HepG2 (cell line): ENCODE measurements around the gene RNF208. TPM values are rescaled to one million over a fixed set of nuclear protein-coding genes. Genes with fewer than 3 reads are reported as not detected.

Experiments used
- ATAC-seq: fragments of 200-7000 bp; cut with Tn5 transposase; 3 replicates; pipeline ENCODE4 v1.9.1; 2020; ENCODE audit warnings: mild to moderate bottlenecking, moderate library complexity
- BruUV-seq: library from RNA; stranded (reverse); fragments of 400-500 nt; replicated peaks from 2 replicates; lab custom pipeline; 2021; lab: Mats Ljungman, UMichigan
- CTCF ChIA-PET: fragments of 300-600 bp; formaldehyde crosslinking; extraction: SDS; loops from one replicate; lab custom pipeline; 2021; ENCODE audit warnings: low total read pairs, inconsistent platforms, low intra/inter-chr PET ratio; lab: Yijun Ruan, JAX
- POLR2A ChIA-PET: fragments of 350-600 bp; sonication (Branson Sonifier 250); formaldehyde crosslinking; loops from one replicate; lab custom pipeline; 2020; ENCODE audit warnings: antibody characterized with exemption, inconsistent platforms; lab: Yijun Ruan, JAX
- DNase-seq: peaks from one replicate; pipeline ENCODE4 v3.0.0-alpha.2; 2015; ENCODE audit warnings: low spot score
- FAIRE-seq: peaks from 3 replicates; lab custom pipeline; 2011; peaks lifted over from hg19 to GRCh38; lab: Jason Lieb, UNC
- H2AFZ ChIP-seq: one replicate; pipeline ENCODE4 v1.6.1; 2011; ENCODE audit warnings: low read length, inconsistent platforms
- H3K27ac ChIP-seq: fragments of 300-600 bp; 3 replicates; pipeline ENCODE4 v1.8.0; 2011; ENCODE audit warnings: mixed run types, mild to moderate bottlenecking, mixed read lengths, low read length, inconsistent platforms; ENCODE audit not compliant: insufficient read depth; ENCODE audit errors: extremely low read length
- H3K27me3 ChIP-seq, 2 experiments: fragments of 200-600 bp in 1 of 2; 2 replicates in 1 of 2; 3 replicates in 1 of 2; pipeline versions ENCODE4 v1.6.0 to v1.8.0; 2011; ENCODE audit warnings: low read length in 2 of 2, mild to moderate bottlenecking in 2 of 2, moderate library complexity in 2 of 2, inconsistent platforms in 1 of 2; ENCODE audit not compliant: insufficient read depth in 2 of 2, control insufficient read depth in 1 of 2
- H3K36me3 ChIP-seq, 2 experiments: fragments of 200-600 bp in 1 of 2; replicated peaks in 1 of 2; 2 replicates in 1 of 2; 3 replicates in 1 of 2; pipeline versions ENCODE4 v1.5.1 to v1.8.0; 2011; ENCODE audit warnings: low read length in 2 of 2, inconsistent platforms in 1 of 2; ENCODE audit not compliant: insufficient read depth in 2 of 2, control insufficient read depth in 1 of 2
- H3K4me1 ChIP-seq: 2 replicates; pipeline ENCODE4 v1.5.1; 2012; ENCODE audit warnings: low read length, inconsistent platforms; ENCODE audit not compliant: insufficient read depth
- H3K4me2 ChIP-seq: 2 replicates; pipeline ENCODE4 v1.6.0; 2011; ENCODE audit warnings: low read depth, low read length, inconsistent platforms
- H3K4me3 ChIP-seq, 3 experiments: fragments of 200-600 bp in 1 of 3; sonication (generic), shearing (Covaris generic) in 1 of 3; replicated peaks in 1 of 3; 2 replicates each; pipeline ENCODE4 v1.5.1; 2011 to 2016; ENCODE audit warnings: low read length in 3 of 3, inconsistent platforms in 2 of 3, low read depth in 2 of 3, mild to moderate bottlenecking in 2 of 3, control low read depth in 1 of 3, mixed read lengths in 1 of 3; ENCODE audit not compliant: insufficient read depth in 1 of 3
- H3K79me2 ChIP-seq: one replicate; pipeline ENCODE4 v1.6.1; 2011; ENCODE audit warnings: low read length, inconsistent platforms; ENCODE audit not compliant: insufficient read depth
- H3K9ac ChIP-seq: 2 replicates; pipeline ENCODE4 v1.6.0; 2011; ENCODE audit warnings: mild to moderate bottlenecking, low read depth, low read length, inconsistent platforms; ENCODE audit not compliant: insufficient read depth
- H3K9me3 ChIP-seq: 2 replicates; pipeline ENCODE4 v1.5.1; 2012; ENCODE audit warnings: mild to moderate bottlenecking, low read length
- H4K20me1 ChIP-seq: 2 replicates; pipeline ENCODE4 v1.6.0; 2011; ENCODE audit warnings: inconsistent platforms, mild to moderate bottlenecking, low read length, moderate library complexity; ENCODE audit not compliant: insufficient read depth
- ETV6 ChIP-seq: sonication (generic); formaldehyde crosslinking; conservative IDR thresholded peaks from 2 replicates; pipeline ENCODE4 v1.4.0; 2020; ENCODE audit warnings: missing genetic modification reagents
- FOSL2 ChIP-seq: sonication (generic); formaldehyde crosslinking; IDR thresholded peaks from 2 replicates; pipeline ENCODE4 v1.4.0; 2020; ENCODE audit warnings: missing genetic modification reagents
- FOXK2 ChIP-seq: fragments of 450-650 bp; IDR thresholded peaks from 2 replicates; pipeline ENCODE4 v1.6.1; 2016
- SOX6 ChIP-seq, 2 experiments: fragments of 450-650 bp in 1 of 2; sonication (generic) in 1 of 2; formaldehyde crosslinking in 1 of 2; IDR thresholded peaks; 2 replicates each; pipeline versions ENCODE4 v1.4.0 to v1.6.1; 2017 to 2020; ENCODE audit warnings: antibody characterized with exemption in 1 of 2, mild to moderate bottlenecking in 1 of 2, missing genetic modification reagents in 1 of 2
- ZNF234 ChIP-seq: sonication (generic); formaldehyde crosslinking; conservative IDR thresholded peaks from 2 replicates; pipeline ENCODE4 v1.5.1; 2020; ENCODE audit warnings: mild to moderate bottlenecking, missing genetic modification reagents
- WGBS: methylation state at CpG from one replicate; pipeline ENCODE4 v1.1.6; 2017; ENCODE audit warnings: low lambda C conversion rate; 5-methylcytosine and 5-hydroxymethylcytosine counted together
- in situ Hi-C: cut with HindIII; loops from 2 replicates; pipeline ENCODE4 v1.10.0; 2017; ENCODE audit warnings: low pct_unique_long_range_greater_than_20kb; ENCODE audit not compliant: extremely low pct_ligation_motif_present
- intact Hi-C: fragments of 100-400 bp; cut with micrococcal nuclease; formaldehyde crosslinking; loops from one replicate; pipeline ENCODE4 v1.10.0; 2022; ENCODE audit not compliant: unreplicated experiment
- polyA plus RNA-seq, 8 experiments: library from polyadenylated mRNA; depleted of rRNA in 3 of 8; stranded (reverse) in 7 of 8; unstranded in 1 of 8; fragments of >200 nt; fragmentation: Illumina TruSeq in 4 of 8; extraction: Trizol in 4 of 8; gene quantifications; 2 replicates each; pipeline versions ENCODE4 v1.2.1 to v1.2.3, GENCODE V29; 2011 to 2016; ENCODE audit warnings: low read depth in 4 of 8, missing spikeins in 1 of 8, mixed read lengths in 1 of 8; ENCODE audit not compliant: insufficient read depth in 1 of 8
- total RNA-seq, 5 experiments: library from RNA; depleted of rRNA; stranded (reverse); fragments of >200 nt; fragmentation: Illumina TruSeq; extraction: Trizol; gene quantifications; 2 replicates each; pipeline ENCODE4 v1.2.3, GENCODE V29; 2016; ENCODE audit warnings: low read depth in 1 of 5
- TF ChIP-seq, protein P1 (sequence below): sonication (generic); formaldehyde crosslinking; IDR thresholded peaks from 2 replicates; pipeline ENCODE4 v1.4.0; 2020; ENCODE audit warnings: missing genetic modification reagents
- TF ChIP-seq, protein P2 (sequence below): sonication (generic); formaldehyde crosslinking; IDR thresholded peaks from 2 replicates; pipeline ENCODE4 v1.4.0; 2020; ENCODE audit warnings: missing genetic modification reagents
- TF ChIP-seq, protein P3 (sequence below): sonication (generic); formaldehyde crosslinking; IDR thresholded peaks from 2 replicates; pipeline ENCODE4 v1.4.0; 2020; ENCODE audit warnings: mild to moderate bottlenecking, missing genetic modification reagents

RNF208 gene
- total and polyA plus RNA-seq, 2 of the 13 experiments (the other 11 are each of a cell fraction or from before 2014, with no cell fraction given) = 1.6 to 2.1 TPM

DNA sequence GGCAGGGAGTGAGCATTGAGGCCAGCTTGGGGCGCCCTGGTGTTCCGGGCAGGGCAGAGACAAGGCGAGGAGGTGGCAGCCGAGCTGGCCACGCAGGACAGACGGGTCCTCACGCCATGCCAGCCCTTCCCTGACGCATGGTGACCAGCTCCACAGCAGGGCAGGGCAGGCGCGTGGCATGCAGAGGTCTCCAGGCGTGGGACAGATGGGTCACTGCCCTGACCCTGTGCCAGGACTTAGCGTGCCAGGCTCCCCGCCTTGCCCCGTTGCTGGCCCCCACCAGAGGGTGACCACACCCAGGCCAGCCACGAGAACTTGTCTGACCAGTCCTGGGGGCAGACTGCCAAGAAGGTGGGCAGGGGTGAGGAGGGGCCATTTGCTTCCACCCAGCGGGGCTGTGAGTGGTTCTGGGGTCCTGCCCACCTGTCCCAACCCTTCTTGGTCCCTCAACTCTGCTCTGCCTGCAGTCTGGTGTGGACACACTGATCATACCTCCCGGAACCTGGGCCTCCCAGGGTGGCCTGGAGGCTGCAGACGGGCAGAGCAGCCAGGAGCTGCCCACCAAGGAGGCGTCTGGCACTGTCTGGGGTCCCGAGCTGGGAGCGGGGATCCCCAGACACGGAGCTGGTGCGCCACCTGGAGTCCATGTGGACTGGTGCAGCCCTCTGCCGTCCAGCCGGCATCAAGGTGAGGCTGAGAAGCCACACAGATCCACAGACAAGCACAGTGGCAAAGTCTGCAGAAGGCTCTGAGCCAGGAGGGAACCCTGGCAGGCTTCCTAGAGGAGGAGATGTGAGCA lies 5.2 kb upstream of the RNF208 start, which contains the start of gene RNF224 (continued):
- TF ChIP-seq, protein P1, sequence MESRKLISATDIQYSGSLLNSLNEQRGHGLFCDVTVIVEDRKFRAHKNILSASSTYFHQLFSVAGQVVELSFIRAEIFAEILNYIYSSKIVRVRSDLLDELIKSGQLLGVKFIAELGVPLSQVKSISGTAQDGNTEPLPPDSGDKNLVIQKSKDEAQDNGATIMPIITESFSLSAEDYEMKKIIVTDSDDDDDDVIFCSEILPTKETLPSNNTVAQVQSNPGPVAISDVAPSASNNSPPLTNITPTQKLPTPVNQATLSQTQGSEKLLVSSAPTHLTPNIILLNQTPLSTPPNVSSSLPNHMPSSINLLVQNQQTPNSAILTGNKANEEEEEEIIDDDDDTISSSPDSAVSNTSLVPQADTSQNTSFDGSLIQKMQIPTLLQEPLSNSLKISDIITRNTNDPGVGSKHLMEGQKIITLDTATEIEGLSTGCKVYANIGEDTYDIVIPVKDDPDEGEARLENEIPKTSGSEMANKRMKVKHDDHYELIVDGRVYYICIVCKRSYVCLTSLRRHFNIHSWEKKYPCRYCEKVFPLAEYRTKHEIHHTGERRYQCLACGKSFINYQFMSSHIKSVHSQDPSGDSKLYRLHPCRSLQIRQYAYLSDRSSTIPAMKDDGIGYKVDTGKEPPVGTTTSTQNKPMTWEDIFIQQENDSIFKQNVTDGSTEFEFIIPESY = 0 out of 2 replicates have a peak, but pooled peaks have one; percentile 6
- peak; percentile 10 for TF ChIP-seq FOSL2 (CRISPR knock-in tag)
- TF ChIP-seq, all 625 proteins: peak for 109

DNA sequence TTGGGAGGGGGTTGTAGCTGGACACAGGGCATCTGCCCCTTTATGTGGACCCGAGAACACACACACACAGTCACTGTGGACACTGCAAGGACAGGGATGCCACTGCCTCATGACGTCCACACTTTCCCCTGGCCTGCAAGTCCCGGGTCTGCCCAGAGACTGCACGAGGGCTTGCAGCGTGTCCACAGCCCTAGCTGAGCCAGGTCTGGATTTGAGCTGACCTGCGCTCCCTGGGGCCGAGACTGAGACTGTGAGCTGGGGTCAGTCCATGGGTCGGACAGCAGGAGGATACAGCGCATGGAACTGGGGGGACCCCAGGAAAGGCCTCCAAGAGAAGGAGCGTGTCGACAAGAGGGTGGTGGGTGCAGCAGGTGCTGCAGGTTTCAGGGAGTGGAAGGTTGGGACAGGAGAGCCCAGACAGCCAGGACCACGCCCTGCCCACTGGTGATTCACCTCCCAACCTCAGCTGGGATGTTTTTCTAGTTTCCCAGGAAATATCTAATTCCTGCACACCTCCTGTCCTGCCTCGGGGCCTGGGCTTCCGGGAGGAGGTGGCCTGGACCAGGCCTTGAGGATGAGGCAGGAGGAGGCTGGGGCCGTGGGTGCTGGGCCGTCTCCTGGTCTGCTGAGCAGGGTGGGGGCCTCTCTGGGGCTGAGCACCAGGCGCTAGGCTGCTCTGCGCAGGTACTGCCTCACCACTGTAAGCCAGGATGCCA lies 4.5 kb upstream of the RNF208 start:
- ChIA-PET POLR2A (interaction anchor here (0.8 to 13.4 kb wide), 11 partner anchors 8 to 108 kb away, joined by 3 to 225 read pairs (median 3); partner anchors contain the start of genes ANAPC2, NDOR1, SSNA1 and TMEM203), CTCF (interaction anchor here (1.5 kb wide), 2 partner anchors 37 to 50 kb away, joined by 8 to 16 read pairs; partner anchors contain the start of genes ANAPC2 and SSNA1)
- Histone ChIP-seq H3K36me3 (no peaks in the 10 kb centered on the region), H3K9ac (peak overlapping the region; percentile 31; the same call in 1 of the 2 replicates), H3K27ac (no peak overlapping the region), H3K4me1 (peaks cover 81% of the 10 kb centered on the region), H3K27me3 (no peaks in the 10 kb centered on the region; a peak in 1 of 5 replicates), H3K4me3 (peak overlapping the region in 1 of 3 experiments; percentile 53; a peak in 2 of 6 replicates), H2AFZ (no peak overlapping the region), H4K20me1 (no peaks in the 10 kb centered on the region), H3K9me3 (no peaks in the 10 kb centered on the region), H3K79me2 (no peaks in the 10 kb centered on the region), H3K4me2 (peak overlapping the region; percentile 66)
- BruUV-seq = no TSS peak
- in situ Hi-C loops (loop anchor here (5.0 kb wide), 2 partner anchors 39 to 114 kb away; partner anchors contain the start of genes ANAPC2, DPP7 and SSNA1), intact Hi-C loops (loop anchor here (2.0 kb wide), 2 partner anchors 38 to 106 kb away; partner anchors contain the start of genes ANAPC2 and SSNA1)
- FAIRE-seq (no peak), DNase-seq (no peak), ATAC-seq (peak; percentile 0; the same call in 1 of the 3 replicates)
- WGBS = 18% methylated on average over 9 of the region's 18 CpGs
- TF ChIP-seq SOX6 (IDR thresholded peaks at IDR 0.05) (no peak), SOX6 (CRISPR knock-in tag; IDR thresholded peaks at IDR 0.05) (no peak), ETV6 (CRISPR knock-in tag) (no peak), ZNF234 (CRISPR knock-in tag) (no peak), FOXK2 (no peak)
- TF ChIP-seq, protein P2, sequence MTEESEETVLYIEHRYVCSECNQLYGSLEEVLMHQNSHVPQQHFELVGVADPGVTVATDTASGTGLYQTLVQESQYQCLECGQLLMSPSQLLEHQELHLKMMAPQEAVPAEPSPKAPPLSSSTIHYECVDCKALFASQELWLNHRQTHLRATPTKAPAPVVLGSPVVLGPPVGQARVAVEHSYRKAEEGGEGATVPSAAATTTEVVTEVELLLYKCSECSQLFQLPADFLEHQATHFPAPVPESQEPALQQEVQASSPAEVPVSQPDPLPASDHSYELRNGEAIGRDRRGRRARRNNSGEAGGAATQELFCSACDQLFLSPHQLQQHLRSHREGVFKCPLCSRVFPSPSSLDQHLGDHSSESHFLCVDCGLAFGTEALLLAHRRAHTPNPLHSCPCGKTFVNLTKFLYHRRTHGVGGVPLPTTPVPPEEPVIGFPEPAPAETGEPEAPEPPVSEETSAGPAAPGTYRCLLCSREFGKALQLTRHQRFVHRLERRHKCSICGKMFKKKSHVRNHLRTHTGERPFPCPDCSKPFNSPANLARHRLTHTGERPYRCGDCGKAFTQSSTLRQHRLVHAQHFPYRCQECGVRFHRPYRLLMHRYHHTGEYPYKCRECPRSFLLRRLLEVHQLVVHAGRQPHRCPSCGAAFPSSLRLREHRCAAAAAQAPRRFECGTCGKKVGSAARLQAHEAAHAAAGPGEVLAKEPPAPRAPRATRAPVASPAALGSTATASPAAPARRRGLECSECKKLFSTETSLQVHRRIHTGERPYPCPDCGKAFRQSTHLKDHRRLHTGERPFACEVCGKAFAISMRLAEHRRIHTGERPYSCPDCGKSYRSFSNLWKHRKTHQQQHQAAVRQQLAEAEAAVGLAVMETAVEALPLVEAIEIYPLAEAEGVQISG = 0 out of 2 replicates have a peak, but pooled peaks have one; percentile 4
- TF ChIP-seq, protein P3, sequence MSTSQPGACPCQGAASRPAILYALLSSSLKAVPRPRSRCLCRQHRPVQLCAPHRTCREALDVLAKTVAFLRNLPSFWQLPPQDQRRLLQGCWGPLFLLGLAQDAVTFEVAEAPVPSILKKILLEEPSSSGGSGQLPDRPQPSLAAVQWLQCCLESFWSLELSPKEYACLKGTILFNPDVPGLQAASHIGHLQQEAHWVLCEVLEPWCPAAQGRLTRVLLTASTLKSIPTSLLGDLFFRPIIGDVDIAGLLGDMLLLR (CRISPR knock-in tag) = no peak
